Measurements from ENCODE around the gene YBX3.

GRCh38 chr12:10721651-10722501 lies 1.2 kb downstream of the YBX3 start:
- TF ChIP-seq, protein P1, sequence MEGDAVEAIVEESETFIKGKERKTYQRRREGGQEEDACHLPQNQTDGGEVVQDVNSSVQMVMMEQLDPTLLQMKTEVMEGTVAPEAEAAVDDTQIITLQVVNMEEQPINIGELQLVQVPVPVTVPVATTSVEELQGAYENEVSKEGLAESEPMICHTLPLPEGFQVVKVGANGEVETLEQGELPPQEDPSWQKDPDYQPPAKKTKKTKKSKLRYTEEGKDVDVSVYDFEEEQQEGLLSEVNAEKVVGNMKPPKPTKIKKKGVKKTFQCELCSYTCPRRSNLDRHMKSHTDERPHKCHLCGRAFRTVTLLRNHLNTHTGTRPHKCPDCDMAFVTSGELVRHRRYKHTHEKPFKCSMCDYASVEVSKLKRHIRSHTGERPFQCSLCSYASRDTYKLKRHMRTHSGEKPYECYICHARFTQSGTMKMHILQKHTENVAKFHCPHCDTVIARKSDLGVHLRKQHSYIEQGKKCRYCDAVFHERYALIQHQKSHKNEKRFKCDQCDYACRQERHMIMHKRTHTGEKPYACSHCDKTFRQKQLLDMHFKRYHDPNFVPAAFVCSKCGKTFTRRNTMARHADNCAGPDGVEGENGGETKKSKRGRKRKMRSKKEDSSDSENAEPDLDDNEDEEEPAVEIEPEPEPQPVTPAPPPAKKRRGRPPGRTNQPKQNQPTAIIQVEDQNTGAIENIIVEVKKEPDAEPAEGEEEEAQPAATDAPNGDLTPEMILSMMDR (IDR thresholded peaks at IDR 0.05; ENCODE audit: poor library complexity, severe bottlenecking) = no peak
- no peak for TF ChIP-seq RAD21 (conservative IDR thresholded peaks at IDR 0.05)
- TF ChIP-seq POLR2AphosphoS5 (IDR thresholded peaks at IDR 0.05) = no peak
- no peak for TF ChIP-seq REST (IDR thresholded peaks at IDR 0.05; ENCODE audit: borderline replicate concordance)

Data from neural cell (in vitro differentiated cells).